Endothelial cell (in vitro differentiated cells): ENCODE measurements around the gene DNAJC4. TPM values are rescaled to one million over a fixed set of nuclear protein-coding genes. Genes with fewer than 3 reads are reported as not detected.

Experiments
- DNase-seq: peaks from one replicate; pipeline ENCODE4 v3.0.0; 2021; ENCODE audit warnings: low spot score
- H3K27ac Mint-ChIP-seq: one replicate; pipeline ENCODE4 v1.8.0; 2021; ENCODE audit warnings: mixed read lengths, inconsistent platforms; ENCODE audit not compliant: unreplicated experiment
- H3K27me3 Mint-ChIP-seq: one replicate; pipeline ENCODE4 v1.8.0; 2021; ENCODE audit warnings: mild to moderate bottlenecking, moderate library complexity, mixed read lengths, inconsistent platforms; ENCODE audit not compliant: unreplicated experiment
- H3K36me3 Mint-ChIP-seq: one replicate; pipeline ENCODE4 v1.8.0; 2021; ENCODE audit warnings: mild to moderate bottlenecking, low read depth, mixed read lengths, inconsistent platforms; ENCODE audit not compliant: unreplicated experiment
- H3K4me1 Mint-ChIP-seq: one replicate; pipeline ENCODE4 v1.8.0; 2021; ENCODE audit warnings: mild to moderate bottlenecking, mixed read lengths, inconsistent platforms; ENCODE audit not compliant: unreplicated experiment
- H3K4me3 Mint-ChIP-seq: one replicate; pipeline ENCODE4 v1.8.0; 2021; ENCODE audit warnings: mild to moderate bottlenecking, mixed read lengths, inconsistent platforms; ENCODE audit not compliant: unreplicated experiment
- H3K9me3 Mint-ChIP-seq: one replicate; pipeline ENCODE4 v1.8.0; 2021; ENCODE audit warnings: mixed read lengths, inconsistent platforms; ENCODE audit not compliant: unreplicated experiment
- total RNA-seq: library from RNA; stranded (reverse); fragmentation: NEBNext Ultra II Directional; extraction: Animal tissue kit (Norgen Biotek cat#: 25700); gene quantifications from one replicate; pipeline ENCODE4 v1.2.1, GENCODE V29; 2021; ENCODE audit not compliant: unreplicated experiment
- TF ChIP-seq, protein P1 (sequence below): fragments of 200-600 bp; sonication (generic); IDR thresholded peaks from one replicate; pipeline ENCODE4 v1.5.0; 2021; ENCODE audit warnings: antibody characterized with exemption; ENCODE audit not compliant: unreplicated experiment

Gene DNAJC4
- total RNA-seq, 1 donor from 2014 or later = 38.0 TPM

DNA sequence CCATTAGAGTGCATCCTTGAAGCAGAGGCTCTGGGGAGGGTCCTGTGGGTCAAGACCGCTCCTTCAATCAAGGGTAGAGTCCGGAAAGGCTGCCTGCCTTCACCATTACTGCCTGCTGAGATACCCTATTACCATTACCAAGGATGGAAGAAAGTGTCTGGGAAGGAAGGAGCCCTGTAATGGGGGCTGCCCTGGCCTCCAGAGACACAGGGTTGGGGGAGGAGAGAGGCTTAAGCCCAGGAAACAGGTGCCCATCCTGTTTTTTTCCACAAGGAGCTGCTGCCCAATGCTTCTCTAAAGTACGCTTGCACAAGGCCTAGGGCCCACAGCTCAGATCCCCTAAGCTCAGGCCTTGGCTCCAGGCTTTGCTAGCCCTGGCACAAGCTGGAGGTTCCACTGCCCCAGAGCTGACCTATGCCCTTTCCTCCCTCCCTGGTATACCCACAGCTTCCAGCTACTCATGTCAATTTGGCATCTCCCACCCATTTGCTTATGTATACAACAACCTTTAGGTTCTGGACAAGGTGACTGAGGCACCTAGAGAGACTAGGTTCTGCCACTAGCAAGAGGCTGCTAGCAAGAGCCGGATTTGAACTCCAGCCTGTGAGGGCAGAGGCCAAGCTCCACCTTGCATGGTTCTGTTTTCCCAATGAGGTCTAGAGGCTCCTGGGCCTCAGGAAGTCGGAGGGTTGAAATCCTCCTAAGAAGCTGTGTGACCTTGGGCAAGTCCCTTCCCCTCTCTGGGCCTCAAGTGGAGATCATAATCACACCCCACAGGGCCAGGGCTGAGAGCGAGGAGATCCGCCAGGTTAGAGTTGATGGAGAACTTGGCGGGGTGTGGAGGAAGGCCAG lies 19.4 kb downstream of the DNAJC4 start:
- Mint-ChIP-seq H3K4me3 (peak overlapping the region; percentile 69), H3K27ac (peak overlapping the region; percentile 57), H3K27me3 (peaks cover 10% of the 10 kb centered on the region), H3K9me3 (no peaks in the 10 kb centered on the region), H3K4me1 (peaks cover 32% of the 10 kb centered on the region), H3K36me3 (peaks cover 4% of the 10 kb centered on the region)
- no peak for DNase-seq
- TF ChIP-seq, protein P1, sequence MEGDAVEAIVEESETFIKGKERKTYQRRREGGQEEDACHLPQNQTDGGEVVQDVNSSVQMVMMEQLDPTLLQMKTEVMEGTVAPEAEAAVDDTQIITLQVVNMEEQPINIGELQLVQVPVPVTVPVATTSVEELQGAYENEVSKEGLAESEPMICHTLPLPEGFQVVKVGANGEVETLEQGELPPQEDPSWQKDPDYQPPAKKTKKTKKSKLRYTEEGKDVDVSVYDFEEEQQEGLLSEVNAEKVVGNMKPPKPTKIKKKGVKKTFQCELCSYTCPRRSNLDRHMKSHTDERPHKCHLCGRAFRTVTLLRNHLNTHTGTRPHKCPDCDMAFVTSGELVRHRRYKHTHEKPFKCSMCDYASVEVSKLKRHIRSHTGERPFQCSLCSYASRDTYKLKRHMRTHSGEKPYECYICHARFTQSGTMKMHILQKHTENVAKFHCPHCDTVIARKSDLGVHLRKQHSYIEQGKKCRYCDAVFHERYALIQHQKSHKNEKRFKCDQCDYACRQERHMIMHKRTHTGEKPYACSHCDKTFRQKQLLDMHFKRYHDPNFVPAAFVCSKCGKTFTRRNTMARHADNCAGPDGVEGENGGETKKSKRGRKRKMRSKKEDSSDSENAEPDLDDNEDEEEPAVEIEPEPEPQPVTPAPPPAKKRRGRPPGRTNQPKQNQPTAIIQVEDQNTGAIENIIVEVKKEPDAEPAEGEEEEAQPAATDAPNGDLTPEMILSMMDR = no peak

DNA sequence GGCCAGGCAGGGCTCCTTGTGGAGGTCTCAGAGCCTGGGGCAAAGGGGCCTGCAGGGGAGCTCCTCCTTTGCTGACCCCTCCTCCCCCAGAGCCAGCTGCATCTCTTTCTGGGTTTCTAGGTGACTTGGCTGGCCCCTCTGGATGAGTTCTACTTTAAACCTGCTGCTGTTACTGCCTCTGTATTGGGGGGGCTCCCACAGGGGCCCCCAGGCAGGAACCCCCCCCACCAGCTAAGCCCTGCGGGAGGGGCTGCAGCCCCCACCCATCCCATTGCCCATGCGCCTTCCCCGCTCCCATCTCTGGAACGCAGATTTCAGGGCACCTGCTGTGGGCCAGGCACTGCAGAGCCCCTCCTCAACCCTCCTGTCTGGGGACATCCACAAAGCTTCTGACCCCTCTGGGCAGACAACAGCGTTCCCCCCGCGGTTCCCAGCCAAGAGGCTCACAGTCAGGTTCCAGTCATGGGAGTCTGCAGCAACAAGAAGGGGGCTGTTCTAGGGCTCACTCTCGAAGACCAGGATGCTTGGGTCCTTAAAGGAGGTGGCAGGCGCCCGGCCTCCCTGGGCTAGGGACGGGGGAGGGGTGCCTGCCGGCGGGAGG lies 20.2 kb downstream of the DNAJC4 start:
- H3K27me3 Mint-ChIP-seq = peaks cover 13% of the 10 kb centered on the region
- H3K36me3 Mint-ChIP-seq = peaks cover 8% of the 10 kb centered on the region
- DNase-seq = no peak
- H3K4me1 Mint-ChIP-seq = peaks cover 32% of the 10 kb centered on the region
- TF ChIP-seq, protein P1 = no peak
- H3K9me3 Mint-ChIP-seq = no peaks in the 10 kb centered on the region
- H3K4me3 Mint-ChIP-seq = no peak overlapping the region
- no peak overlapping the region for H3K27ac Mint-ChIP-seq

DNA sequence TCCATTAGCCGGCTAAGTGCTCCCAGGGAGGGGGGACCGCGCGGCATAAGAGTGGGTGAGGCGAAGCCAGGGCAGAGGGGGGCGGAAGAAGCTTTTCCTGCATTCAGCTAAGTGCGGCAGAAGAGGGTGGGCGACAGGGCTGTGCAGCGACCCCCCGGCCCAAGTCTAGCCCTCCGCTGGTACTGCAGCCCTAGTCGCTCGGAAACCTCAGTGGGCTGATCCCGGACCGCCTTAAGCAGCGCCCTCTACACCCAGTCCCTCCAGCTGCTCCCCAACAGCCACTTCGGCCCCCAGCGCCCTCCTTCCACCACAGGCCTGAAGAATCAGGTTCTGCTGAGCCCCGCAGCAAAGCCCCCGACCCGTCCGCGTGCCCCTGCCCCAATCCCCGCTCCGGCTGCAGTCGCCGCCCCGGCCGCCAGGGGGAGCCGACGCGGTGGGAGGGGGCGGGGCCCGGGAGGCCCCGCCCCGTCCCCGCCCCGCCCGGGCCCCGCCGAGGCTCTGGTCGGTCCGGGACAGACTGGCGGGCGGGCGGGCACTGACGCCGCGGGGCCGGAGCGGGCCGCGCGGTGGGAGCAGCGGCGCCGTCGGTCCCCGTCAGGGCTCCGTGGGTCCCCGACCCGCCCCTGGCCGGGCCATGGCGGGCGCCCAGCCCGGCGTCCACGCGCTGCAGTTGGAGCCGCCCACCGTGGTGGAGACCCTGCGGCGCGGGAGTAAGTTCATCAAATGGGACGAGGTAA lies 20.8 kb downstream of the DNAJC4 start, which contains the start of gene PLCB3:
TSS of gene PLCB3 (plus strand) at position 515 of the 737 bp plus-strand sequence. CDS start at position 635, 120 bp downstream.
- peak; percentile 82 for DNase-seq
- peaks cover 8% of the 10 kb centered on the region for H3K36me3 Mint-ChIP-seq
- no peaks in the 10 kb centered on the region for H3K9me3 Mint-ChIP-seq

DNA sequence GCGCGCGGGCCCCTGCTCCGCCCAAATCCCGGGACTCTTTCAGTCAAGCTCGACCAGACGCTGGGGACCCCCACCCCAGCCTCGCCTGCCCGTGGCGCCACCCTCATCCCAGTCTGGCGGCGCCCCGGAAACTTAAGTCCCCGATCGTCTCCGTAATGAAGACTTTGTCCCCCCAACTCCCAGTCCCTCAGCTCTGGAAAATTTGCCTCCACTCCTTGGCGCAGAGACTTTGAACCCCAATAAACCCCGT lies 21.3 kb downstream of the DNAJC4 start:
- DNase-seq = no peak
- H3K36me3 Mint-ChIP-seq = peaks cover 8% of the 10 kb centered on the region
- H3K27me3 Mint-ChIP-seq = peaks cover 13% of the 10 kb centered on the region
- H3K4me1 Mint-ChIP-seq = peaks cover 32% of the 10 kb centered on the region
- no peak overlapping the region for H3K27ac Mint-ChIP-seq
- no peaks in the 10 kb centered on the region for H3K9me3 Mint-ChIP-seq
- TF ChIP-seq, protein P1 = no peak
- peak overlapping the region; percentile 91 for H3K4me3 Mint-ChIP-seq

More for the DNA sequence above, 20.8 kb downstream of the DNAJC4 start, which contains the start of gene PLCB3:
- TF ChIP-seq, protein P1 = peak; percentile 90
- Mint-ChIP-seq H3K27me3 (peaks cover 13% of the 10 kb centered on the region), H3K4me3 (peak within 1 kb of the TSS; percentile 91), H3K27ac (no peak within 1 kb of the TSS), H3K4me1 (peaks cover 32% of the 10 kb centered on the region)
